ENCODE measurements around the gene AGA. TPM values are rescaled to one million over a fixed set of nuclear protein-coding genes. Genes with fewer than 3 reads are reported as not detected.

AGA gene
- total and polyA plus RNA-seq, 2 of the 8 experiments (the other 6 are each of a cell fraction or from before 2014, with no cell fraction given), result 8.5 to 11.6 TPM

GRCh38 chr4:177405508-177405907 is 36.7 kb downstream of the AGA start:
- no peak overlapping the region for H3K4me2 ChIP-seq (ENCODE audit: insufficient read depth in 1 of 2, low read depth in 2 of 2, low read length in 2 of 2)
- no peaks in the 10 kb centered on the region for H3K27me3 ChIP-seq (replicated peaks in 1 of 4; ENCODE audit: control insufficient read depth in 3 of 4, extremely low read depth in 1 of 4, insufficient read depth in 3 of 4, low read length in 3 of 4)
- no peaks in the 10 kb centered on the region for H3K36me3 ChIP-seq (ENCODE audit: control insufficient read depth in 2 of 4, insufficient read depth in 4 of 4, low read length in 3 of 4)
- no peak overlapping the region for H3K4ac ChIP-seq (replicated peaks; ENCODE audit: insufficient read length, low read depth, low read length)
- no peak overlapping the region for H3K9ac ChIP-seq (replicated peaks in 1 of 4; ENCODE audit: extremely low read depth in 1 of 4, low read depth in 3 of 4, low read length in 3 of 4)
- H3K23me2 ChIP-seq (ENCODE audit: low read depth, low read length), result no peaks in the 10 kb centered on the region
- no peak overlapping the region for H2BK15ac ChIP-seq (ENCODE audit: low read length)
- H4K5ac ChIP-seq (ENCODE audit: insufficient read length, low read depth, low read length), result no peak overlapping the region
- ChIA-PET CTCF (ENCODE audit: partially characterized antibody) (no interaction called here), POLR2A (ENCODE audit: partially characterized antibody) (no interaction called here)
- H3K79me2 ChIP-seq (ENCODE audit: control insufficient read depth in 1 of 2, insufficient read depth in 2 of 2, low read length in 2 of 2), result no peaks in the 10 kb centered on the region
- no peaks in the 10 kb centered on the region for H4K20me1 ChIP-seq (replicated peaks in 1 of 2; ENCODE audit: control insufficient read depth in 1 of 2, insufficient read depth in 2 of 2, low read length in 2 of 2)
- H2BK5ac ChIP-seq (ENCODE audit: low read depth, low read length), result no peak overlapping the region
- no peak for FAIRE-seq
- WGBS, 2 experiments (ENCODE audit: extremely low coverage in 1 of 2, insufficient coverage in 1 of 2, insufficient read length in 1 of 2, insufficient replicate concordance in 2 of 2, low coverage in 1 of 2, low lambda C conversion rate in 2 of 2, missing lambda C conversion rate in 1 of 2), result 92% methylated on average over 2 of the region's 2 CpGs; no CpG with 5 or more reads in 1 of the 2 experiments
- no peak overlapping the region for H4K91ac ChIP-seq (replicated peaks; ENCODE audit: insufficient read length, low read length)
- H2AFZ ChIP-seq (ENCODE audit: low read length), result no peak overlapping the region
- H2BK120ac ChIP-seq (replicated peaks; ENCODE audit: low read depth, low read length), result no peak overlapping the region
- H3K18ac ChIP-seq (ENCODE audit: extremely low read depth, low read length), result no peak overlapping the region
- no peaks in the 10 kb centered on the region; a peak in 1 of 4 replicates for H3K9me3 ChIP-seq (ENCODE audit: insufficient read depth in 2 of 2, low read depth in 1 of 2, low read length in 1 of 2)
- no peak overlapping the region for H3K14ac ChIP-seq (ENCODE audit: insufficient read length)
- H3K4me1 ChIP-seq (replicated peaks in 1 of 4; ENCODE audit: control insufficient read depth in 3 of 4, insufficient read depth in 4 of 4, low read length in 3 of 4), result 0 out of 7 replicates have a peak, but pooled peaks cover 0 to 5% (median 0%) of the 10 kb centered on the region in 4 experiments
- no peak overlapping the region for H2AK5ac ChIP-seq (ENCODE audit: low read depth, low read length)
- no peak overlapping the region for H4K8ac ChIP-seq (ENCODE audit: extremely low read depth, insufficient read depth, low read length)
- H3K27ac ChIP-seq (ENCODE audit: low read depth, low read length), result no peak overlapping the region
- DNase-seq (ENCODE audit: low read depth in 1 of 2, low spot score in 2 of 2), result no peak
- no peaks in the 10 kb centered on the region for H3K79me1 ChIP-seq (ENCODE audit: low read depth, low read length)
- TF ChIP-seq SIRT6 (IDR thresholded peaks at IDR 0.05; ENCODE audit: low read length) (no peak), POLR2A (IDR thresholded peaks at IDR 0.05; ENCODE audit: control extremely low read depth in 1 of 2, low read depth in 2 of 2, low read length in 2 of 2) (no peak)
- no peak overlapping the region for H3K23ac ChIP-seq (ENCODE audit: insufficient read length)
- no peak overlapping the region for H3K4me3 ChIP-seq (ENCODE audit: extremely low read depth in 1 of 4, insufficient read depth in 2 of 4, low read depth in 3 of 4, low read length in 4 of 4)
- H2BK20ac ChIP-seq (ENCODE audit: low read length), result no peak overlapping the region
- no peak overlapping the region for H3K56ac ChIP-seq (replicated peaks; ENCODE audit: insufficient read length, low read depth, low read length)
- H2BK12ac ChIP-seq (ENCODE audit: low read depth, low read length), result no peak overlapping the region
